ENCODE results near the gene FDXACB1. TPM values are rescaled to one million over a fixed set of nuclear protein-coding genes. Genes with fewer than 3 reads are reported as not detected.

FDXACB1 gene
- total and polyA plus RNA-seq, 9 of the 15 experiments (the other 6 are each of a cell fraction or from before 2014, with no cell fraction given), result 3.2 to 7.5 (median 5.3) TPM

DNA sequence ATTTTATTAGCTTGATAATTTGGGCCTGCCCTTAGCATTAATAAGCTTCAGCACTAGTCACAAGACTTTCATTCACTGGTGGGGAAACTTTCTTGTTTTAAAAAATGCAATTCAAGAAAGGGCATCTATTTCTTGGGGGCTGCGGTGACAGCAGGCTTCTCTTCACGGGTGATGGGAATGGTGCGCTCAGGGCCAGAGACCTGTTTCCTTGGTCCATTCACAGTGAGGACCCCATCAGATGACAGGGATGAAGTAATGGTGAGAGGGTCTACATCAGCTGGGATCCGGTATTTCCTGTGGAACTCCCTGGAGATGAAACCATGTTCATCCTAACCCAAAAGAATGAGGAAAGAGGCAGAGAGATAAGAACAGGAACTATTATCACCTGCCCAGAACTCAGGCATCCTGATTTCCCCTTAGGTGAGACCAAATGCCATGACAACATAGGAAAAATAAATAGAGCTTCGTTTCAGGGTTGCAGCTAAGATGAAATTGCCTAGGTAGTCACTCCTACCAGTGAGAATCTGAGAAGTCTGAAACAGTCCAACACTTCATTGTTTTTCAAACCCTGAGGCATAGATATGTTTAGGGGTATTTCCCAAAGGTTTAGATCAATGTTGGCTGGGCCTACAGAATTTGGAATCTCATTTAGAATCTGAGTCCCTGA lies 29.8 kb upstream of the FDXACB1 start:
- no peak for TF ChIP-seq EHMT2 (IDR thresholded peaks at IDR 0.05)
- no peak for TF ChIP-seq CHAMP1 (IDR thresholded peaks at IDR 0.05)
- TF ChIP-seq SP2 (IDR thresholded peaks at IDR 0.05; ENCODE audit: extremely low read depth, low read depth, low read length, poor library complexity, severe bottlenecking), result no peak
- TF ChIP-seq NFYB (IDR thresholded peaks at IDR 0.05; ENCODE audit: extremely low read depth, insufficient read length), result no peak
- no peak for TF ChIP-seq ZNF23 (CRISPR knock-in tag; IDR thresholded peaks at IDR 0.05)
- TF ChIP-seq PHF21A (IDR thresholded peaks at IDR 0.05; ENCODE audit: borderline replicate concordance, low read depth), result no peak
- no peak for TF ChIP-seq TCF7 (IDR thresholded peaks at IDR 0.05; ENCODE audit: borderline replicate concordance)
- TF ChIP-seq PRMT5 (CRISPR knock-in tag; IDR thresholded peaks at IDR 0.05), result no peak
- TF ChIP-seq TCF7L2 (IDR thresholded peaks at IDR 0.05; ENCODE audit: low read depth, low read length), result no peak
- TF ChIP-seq, protein P1, sequence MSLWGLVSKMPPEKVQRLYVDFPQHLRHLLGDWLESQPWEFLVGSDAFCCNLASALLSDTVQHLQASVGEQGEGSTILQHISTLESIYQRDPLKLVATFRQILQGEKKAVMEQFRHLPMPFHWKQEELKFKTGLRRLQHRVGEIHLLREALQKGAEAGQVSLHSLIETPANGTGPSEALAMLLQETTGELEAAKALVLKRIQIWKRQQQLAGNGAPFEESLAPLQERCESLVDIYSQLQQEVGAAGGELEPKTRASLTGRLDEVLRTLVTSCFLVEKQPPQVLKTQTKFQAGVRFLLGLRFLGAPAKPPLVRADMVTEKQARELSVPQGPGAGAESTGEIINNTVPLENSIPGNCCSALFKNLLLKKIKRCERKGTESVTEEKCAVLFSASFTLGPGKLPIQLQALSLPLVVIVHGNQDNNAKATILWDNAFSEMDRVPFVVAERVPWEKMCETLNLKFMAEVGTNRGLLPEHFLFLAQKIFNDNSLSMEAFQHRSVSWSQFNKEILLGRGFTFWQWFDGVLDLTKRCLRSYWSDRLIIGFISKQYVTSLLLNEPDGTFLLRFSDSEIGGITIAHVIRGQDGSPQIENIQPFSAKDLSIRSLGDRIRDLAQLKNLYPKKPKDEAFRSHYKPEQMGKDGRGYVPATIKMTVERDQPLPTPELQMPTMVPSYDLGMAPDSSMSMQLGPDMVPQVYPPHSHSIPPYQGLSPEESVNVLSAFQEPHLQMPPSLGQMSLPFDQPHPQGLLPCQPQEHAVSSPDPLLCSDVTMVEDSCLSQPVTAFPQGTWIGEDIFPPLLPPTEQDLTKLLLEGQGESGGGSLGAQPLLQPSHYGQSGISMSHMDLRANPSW (CRISPR knock-in tag; IDR thresholded peaks at IDR 0.05), result no peak
- no peak for TF ChIP-seq ZNF668 (CRISPR knock-in tag; IDR thresholded peaks at IDR 0.05)
- TF ChIP-seq TAF1 (IDR thresholded peaks at IDR 0.05; ENCODE audit: control insufficient read depth, extremely low read depth, insufficient read depth, low read length, severe bottlenecking), result no peak
- no peaks in the 10 kb centered on the region for H3K79me2 ChIP-seq (ENCODE audit: control insufficient read depth, insufficient read depth, low read length)
- H2AFZ ChIP-seq (ENCODE audit: low read depth, low read length), result peak overlapping the region; percentile 80
- peaks cover 35 to 37% of the 10 kb centered on the region in 2 experiments; a peak in 4 of 5 replicates for H3K4me1 ChIP-seq (replicated peaks in 1 of 2; ENCODE audit: control insufficient read depth in 2 of 2, insufficient read depth in 2 of 2, low read length in 2 of 2)
- WGBS (ENCODE audit: insufficient coverage, low coverage, missing lambda C conversion rate), result 71% methylated on average over 5 of the region's 5 CpGs
- no peaks in the 10 kb centered on the region for H3K27me3 ChIP-seq (ENCODE audit: control insufficient read depth in 2 of 2, insufficient read depth in 2 of 2, low read length in 2 of 2)
- BruUV-seq (replicated peaks), result no TSS peak
- CTCF ChIA-PET (ENCODE audit: low intra/inter-chr PET ratio), result no interaction called here
- peaks cover 5% of the 10 kb centered on the region; the same call in 1 of the 2 replicates for H3K9me3 ChIP-seq (replicated peaks; ENCODE audit: control insufficient read depth, insufficient read depth, low read depth, low read length)
- H3K9me1 ChIP-seq (ENCODE audit: control insufficient read depth, insufficient read depth, low read length), result peaks cover 3% of the 10 kb centered on the region
- no peak for ATAC-seq
- H3K4me2 ChIP-seq (ENCODE audit: insufficient read depth, low read length), result no peak overlapping the region
- POLR2A ChIA-PET, result interaction anchor here (1.3 kb wide), 1 partner anchor 19 kb away, joined by 3 read pairs; no protein-coding TSS in a partner anchor
- in situ Hi-C loops (cut with MboI) (no loop called here), intact Hi-C loops (cut with micrococcal nuclease) (no loop called here)
- no peaks in the 10 kb centered on the region for H3K36me3 ChIP-seq (ENCODE audit: control insufficient read depth, insufficient read depth, low read length)
- H4K20me1 ChIP-seq (replicated peaks; ENCODE audit: control insufficient read depth, insufficient read depth, low read length), result no peaks in the 10 kb centered on the region
- FAIRE-seq, result no peak
- H3K4me3 ChIP-seq, result no peak overlapping the region
- DNase-seq (ENCODE audit: extremely low read depth in 1 of 4, low spot score in 3 of 4), result no peak
- H3K27ac ChIP-seq (ENCODE audit: extremely low read depth, low read depth, low read length), result no peak overlapping the region
- no peak overlapping the region for H3K9ac ChIP-seq (ENCODE audit: insufficient read depth in 1 of 2, low read depth in 2 of 2, low read length in 2 of 2)

All from K562 (cell line).